WERI-Rb-1 (cell line): ENCODE measurements around the gene ALG8.

Source experiments
- DNase-seq: peaks from one replicate; pipeline ENCODE4 v3.0.0-alpha.2; 2020
- H3K27ac ChIP-seq: fragments of 250-450 bp; sonication (Bioruptor Pico); 2 replicates; pipeline ENCODE4 v1.5.1; 2020; ENCODE audit warnings: mild to moderate bottlenecking, moderate library complexity
- H3K27me3 ChIP-seq: fragments of 250-450 bp; sonication (Bioruptor Pico); 2 replicates; pipeline ENCODE4 v1.5.1; 2021; ENCODE audit warnings: mild to moderate bottlenecking, low read depth, moderate library complexity; ENCODE audit not compliant: insufficient read depth, severe bottlenecking
- H3K36me3 ChIP-seq: fragments of 250-450 bp; sonication (Bioruptor Pico); 2 replicates; pipeline ENCODE4 v1.5.1; 2020; ENCODE audit warnings: mild to moderate bottlenecking, moderate library complexity
- H3K4me3 ChIP-seq: 2 replicates; pipeline ENCODE4 v1.5.1; 2011; ENCODE audit warnings: low read depth, mild to moderate bottlenecking, control low read depth, low read length
- H3K9me3 ChIP-seq: fragments of 250-450 bp; sonication (Bioruptor Pico); 2 replicates; pipeline ENCODE4 v1.5.1; 2021; ENCODE audit warnings: mild to moderate bottlenecking, moderate library complexity; ENCODE audit not compliant: severe bottlenecking
- CTCF ChIP-seq: IDR thresholded peaks from 2 replicates; pipeline ENCODE4 v1.5.1; 2011; ENCODE audit warnings: low read depth, mild to moderate bottlenecking, control low read depth, inconsistent platforms, low read length

Gene ALG8

GRCh38 chr11:78076733-78077403 lies 62.6 kb downstream of the ALG8 start:
- H3K36me3 ChIP-seq: peaks cover 53% of the 10 kb centered on the region
- H3K27me3 ChIP-seq: no peaks in the 10 kb centered on the region
- H3K4me3 ChIP-seq: no peak overlapping the region
- no peaks in the 10 kb centered on the region for H3K9me3 ChIP-seq
- no peak for DNase-seq
- H3K27ac ChIP-seq: peak overlapping the region; percentile 36
- TF ChIP-seq CTCF: no peak

GRCh38 chr11:78074756-78075155 lies 64.7 kb downstream of the ALG8 start:
- H3K27ac ChIP-seq: no peak overlapping the region
- no peaks in the 10 kb centered on the region for H3K9me3 ChIP-seq
- no peak for TF ChIP-seq CTCF
- DNase-seq: no peak
- H3K4me3 ChIP-seq: no peak overlapping the region
- no peaks in the 10 kb centered on the region for H3K27me3 ChIP-seq
- peaks cover 74% of the 10 kb centered on the region for H3K36me3 ChIP-seq

- H3K27me3 ChIP-seq: no peaks in the 10 kb centered on the region
- no peak overlapping the region for H3K4me3 ChIP-seq
- no peaks in the 10 kb centered on the region for H3K9me3 ChIP-seq
- peaks cover 84% of the 10 kb centered on the region for H3K36me3 ChIP-seq
- TF ChIP-seq CTCF: no peak
- DNase-seq: no peak
- H3K27ac ChIP-seq: no peak overlapping the region
Measured at GRCh38 chr11:78072455-78072854, 67.0 kb downstream of the ALG8 start.

- Histone ChIP-seq H3K4me3 (no peak overlapping the region), H3K36me3 (peaks cover 83% of the 10 kb centered on the region), H3K27me3 (no peaks in the 10 kb centered on the region), H3K27ac (no peak overlapping the region), H3K9me3 (no peaks in the 10 kb centered on the region)
- DNase-seq: no peak
- TF ChIP-seq CTCF: no peak
Measured at GRCh38 chr11:78071717-78072116, 67.7 kb downstream of the ALG8 start.

GRCh38 chr11:78070621-78071020 lies 68.8 kb downstream of the ALG8 start:
- Histone ChIP-seq H3K27me3 (no peaks in the 10 kb centered on the region), H3K4me3 (no peak overlapping the region), H3K27ac (no peak overlapping the region), H3K36me3 (peaks cover 72% of the 10 kb centered on the region), H3K9me3 (no peaks in the 10 kb centered on the region)
- no peak for TF ChIP-seq CTCF
- DNase-seq: no peak

- H3K27me3 ChIP-seq: no peaks in the 10 kb centered on the region
- peaks cover 61% of the 10 kb centered on the region for H3K36me3 ChIP-seq
Measured at GRCh38 chr11:78069465-78069864, 70.0 kb downstream of the ALG8 start.

More at GRCh38 chr11:78069465-78069864, 70.0 kb downstream of the ALG8 start:
- DNase-seq: no peak
- no peak overlapping the region for H3K27ac ChIP-seq
- TF ChIP-seq CTCF: no peak
- H3K4me3 ChIP-seq: no peak overlapping the region
- H3K9me3 ChIP-seq: no peaks in the 10 kb centered on the region
